Mesothelial cell of epicardium (in vitro differentiated cells): Measurements from ENCODE around the gene SGCD. TPM values are rescaled to one million over a fixed set of nuclear protein-coding genes. Genes with fewer than 3 reads are reported as not detected.

Experiments used
- DNase-seq, 2 experiments: peaks; one replicate each; pipeline ENCODE4 v3.0.0; 2021; ENCODE audit warnings: low spot score in 2 of 2; ENCODE audit not compliant: unreplicated experiment in 2 of 2
- H3K27ac Mint-ChIP-seq: 2 replicates; pipeline ENCODE4 v1.8.0; 2021; ENCODE audit warnings: mixed read lengths
- H3K27me3 Mint-ChIP-seq: 2 replicates; pipeline ENCODE4 v1.8.0; 2021; ENCODE audit warnings: low read depth, mixed read lengths
- H3K36me3 Mint-ChIP-seq: 2 replicates; pipeline ENCODE4 v1.8.0; 2021; ENCODE audit warnings: mixed read lengths
- H3K4me1 Mint-ChIP-seq: 2 replicates; pipeline ENCODE4 v1.8.0; 2021; ENCODE audit warnings: mixed read lengths
- H3K4me3 Mint-ChIP-seq: 2 replicates; pipeline ENCODE4 v1.8.0; 2021; ENCODE audit warnings: mild to moderate bottlenecking, moderate library complexity, mixed read lengths
- H3K9me3 Mint-ChIP-seq: 2 replicates; pipeline ENCODE4 v1.8.0; 2021; ENCODE audit warnings: mixed read lengths
- CTCF ChIP-seq: fragments of 200-600 bp; sonication (generic); IDR thresholded peaks from one replicate; pipeline ENCODE4 v1.5.0; 2021; ENCODE audit warnings: antibody characterized with exemption; ENCODE audit not compliant: unreplicated experiment
- total RNA-seq: library from RNA; stranded (reverse); gene quantifications from 3 replicates; pipeline ENCODE4 v1.2.1, GENCODE V29; 2021

Gene SGCD
- total RNA-seq, 1 donor from 2014 or later, result 4.9 TPM

DNA sequence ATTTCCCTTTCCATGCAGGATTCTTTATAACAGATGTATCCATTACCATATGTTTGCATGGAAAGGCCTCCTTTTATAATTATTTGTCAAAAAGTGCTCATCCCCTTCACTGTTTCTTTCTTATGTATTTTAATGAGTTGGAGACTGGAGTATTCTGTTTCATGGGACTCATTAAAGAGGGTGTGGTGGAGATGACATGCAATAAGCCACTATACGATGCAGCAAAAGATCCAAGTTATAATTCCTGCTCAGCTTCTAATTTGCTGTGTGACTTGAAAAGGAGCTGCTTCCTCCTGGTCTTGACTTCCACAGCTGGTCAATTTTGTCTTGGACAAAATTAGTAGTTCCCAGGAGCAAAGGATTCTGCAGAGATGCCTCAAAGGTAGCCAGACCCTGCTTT, 13.9 kb downstream of the SGCD start:
- H3K36me3 Mint-ChIP-seq, result no peaks in the 10 kb centered on the region
- peaks cover 3% of the 10 kb centered on the region for H3K27me3 Mint-ChIP-seq
- no peaks in the 10 kb centered on the region for H3K4me1 Mint-ChIP-seq
- no peak overlapping the region for H3K27ac Mint-ChIP-seq
- DNase-seq, result no peak
- H3K4me3 Mint-ChIP-seq, result no peak overlapping the region
- TF ChIP-seq CTCF, result no peak
- H3K9me3 Mint-ChIP-seq, result no peaks in the 10 kb centered on the region

GRCh38 chr5:156350256-156350655, 23.3 kb downstream of the SGCD start:
- Mint-ChIP-seq H3K4me3 (no peak overlapping the region), H3K36me3 (no peaks in the 10 kb centered on the region), H3K9me3 (peaks cover 3% of the 10 kb centered on the region), H3K27ac (no peak overlapping the region), H3K27me3 (peaks cover 3% of the 10 kb centered on the region), H3K4me1 (no peaks in the 10 kb centered on the region)
- TF ChIP-seq CTCF, result no peak
- DNase-seq, result no peak

- H3K4me3 Mint-ChIP-seq, result no peak overlapping the region
- peaks cover 3% of the 10 kb centered on the region for H3K27me3 Mint-ChIP-seq
- H3K36me3 Mint-ChIP-seq, result no peaks in the 10 kb centered on the region
- DNase-seq, result no peak
- peaks cover 3% of the 10 kb centered on the region for H3K9me3 Mint-ChIP-seq
- H3K27ac Mint-ChIP-seq, result no peak overlapping the region
- H3K4me1 Mint-ChIP-seq, result no peaks in the 10 kb centered on the region
- TF ChIP-seq CTCF, result no peak
These were observed 24.5 kb downstream of the SGCD start for GRCh38 chr5:156351423-156351822.

- TF ChIP-seq CTCF, result no peak
- no peak overlapping the region for H3K27ac Mint-ChIP-seq
- H3K4me1 Mint-ChIP-seq, result no peaks in the 10 kb centered on the region
- no peaks in the 10 kb centered on the region for H3K9me3 Mint-ChIP-seq
- no peaks in the 10 kb centered on the region for H3K36me3 Mint-ChIP-seq
- no peak overlapping the region for H3K4me3 Mint-ChIP-seq
- peaks cover 3% of the 10 kb centered on the region for H3K27me3 Mint-ChIP-seq
- DNase-seq, result no peak
These were observed 27.6 kb downstream of the SGCD start for GRCh38 chr5:156354571-156354970.

DNA sequence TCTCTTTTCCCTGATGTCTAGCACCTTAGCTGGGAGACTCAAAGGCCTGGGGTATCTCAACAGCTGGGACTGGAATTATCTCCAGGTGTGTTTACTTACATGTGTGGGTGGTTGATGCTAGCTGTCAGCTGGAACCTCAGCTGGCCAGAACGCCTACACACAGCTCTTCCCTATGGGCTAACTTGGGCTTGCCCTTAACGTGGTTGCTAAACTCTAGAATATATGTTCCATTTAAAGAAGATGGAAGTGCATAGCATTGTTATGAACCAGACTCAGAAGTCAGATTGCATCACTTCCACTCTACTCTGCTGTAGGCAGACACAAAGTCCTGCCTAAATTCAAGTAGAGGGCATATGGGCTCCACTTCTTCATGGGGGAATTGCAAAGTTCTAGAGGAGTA, 29.3 kb downstream of the SGCD start:
- no peaks in the 10 kb centered on the region for H3K36me3 Mint-ChIP-seq
- no peaks in the 10 kb centered on the region for H3K9me3 Mint-ChIP-seq
- no peak overlapping the region for H3K4me3 Mint-ChIP-seq
- no peak overlapping the region for H3K27ac Mint-ChIP-seq
- no peak for TF ChIP-seq CTCF
- no peaks in the 10 kb centered on the region for H3K4me1 Mint-ChIP-seq
- DNase-seq, result no peak
- H3K27me3 Mint-ChIP-seq, result peaks cover 3% of the 10 kb centered on the region

GRCh38 chr5:156359476-156359875, 32.5 kb downstream of the SGCD start:
- H3K9me3 Mint-ChIP-seq, result no peaks in the 10 kb centered on the region
- H3K36me3 Mint-ChIP-seq, result no peaks in the 10 kb centered on the region
- no peaks in the 10 kb centered on the region for H3K4me1 Mint-ChIP-seq
- no peak overlapping the region for H3K4me3 Mint-ChIP-seq
- no peak for DNase-seq
- H3K27me3 Mint-ChIP-seq, result no peaks in the 10 kb centered on the region
- no peak for TF ChIP-seq CTCF
- no peak overlapping the region for H3K27ac Mint-ChIP-seq
